ENCODE results near the gene COMMD1.
"Not testable (repeated sequence)": the region's sequence is repeated elsewhere in the genome, so short reads cannot be mapped to it uniquely, and the experiment has no call there.

Gene COMMD1

DNA sequence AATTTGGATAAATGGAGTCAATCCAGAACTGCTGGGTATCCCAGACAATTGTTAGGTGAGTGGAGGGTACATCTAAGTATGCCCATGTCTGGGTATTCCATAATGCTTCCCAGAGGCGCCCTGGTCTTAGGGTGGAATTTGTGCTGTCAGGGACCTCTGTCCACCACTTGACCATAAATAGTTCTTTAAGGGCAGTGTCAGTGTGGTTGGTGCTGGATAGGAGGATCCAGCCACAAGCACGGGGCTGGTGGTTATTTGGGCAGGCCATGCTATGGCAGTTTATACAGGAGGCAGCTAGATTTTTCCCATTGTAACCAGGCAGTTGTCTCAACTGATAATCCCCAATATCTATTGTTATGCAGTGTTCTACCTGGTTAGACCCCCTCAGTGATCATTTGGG, 186.0 kb downstream of the COMMD1 start:
- DNase-seq: no peak

DNA sequence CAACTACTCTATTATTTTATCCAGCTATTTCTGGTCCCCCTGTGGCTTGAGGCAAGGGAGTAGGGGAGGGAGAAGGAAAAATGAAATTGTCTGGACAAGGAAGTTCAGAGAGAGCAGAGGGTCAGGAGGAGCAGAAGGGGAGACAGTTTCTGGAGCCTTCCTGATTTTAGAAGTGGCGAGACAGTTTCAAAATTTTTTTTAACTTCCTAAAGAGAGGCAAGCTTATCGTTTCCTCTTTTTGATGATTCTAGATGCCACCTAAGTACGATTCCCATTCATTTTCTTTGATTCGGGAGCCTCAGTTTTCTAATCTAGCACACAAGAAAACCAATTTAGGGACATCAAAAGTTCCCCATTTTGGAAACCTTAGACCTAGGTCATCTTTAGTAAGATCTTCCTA, 193.6 kb downstream of the COMMD1 start:
- no peak for DNase-seq

DNA sequence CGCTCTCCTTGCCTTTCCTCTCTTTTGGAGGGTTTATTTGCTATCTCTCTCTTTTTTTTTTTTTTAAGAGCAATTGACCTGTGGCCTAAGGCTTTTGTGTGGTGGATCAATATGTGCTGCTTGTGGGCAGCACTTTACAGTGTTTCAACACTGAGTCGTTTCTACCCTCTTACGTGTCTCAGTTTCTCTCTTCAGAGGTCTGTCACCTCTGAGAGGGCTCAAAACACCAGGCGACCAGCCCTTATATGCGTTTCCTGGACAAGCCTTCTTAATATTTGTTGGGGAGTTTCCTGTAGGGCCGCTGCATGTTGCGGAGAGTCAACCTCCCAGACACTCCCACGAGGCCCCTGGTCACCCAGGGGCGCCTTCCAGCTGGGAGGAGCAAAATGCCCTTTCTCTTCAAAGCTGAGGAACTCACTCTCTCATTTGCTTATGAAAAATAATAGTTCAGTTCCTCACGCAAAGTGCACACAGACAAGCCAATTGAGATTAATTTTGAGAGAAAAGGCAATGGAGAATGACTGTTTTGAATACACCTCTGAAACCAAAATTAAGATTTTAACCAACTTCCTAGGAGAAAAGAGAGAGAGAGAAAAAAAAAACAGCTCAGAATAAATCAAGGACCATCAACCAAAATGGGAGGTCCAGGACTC, 194.2 kb downstream of the COMMD1 start:
- DNase-seq: peak; percentile 1

DNA sequence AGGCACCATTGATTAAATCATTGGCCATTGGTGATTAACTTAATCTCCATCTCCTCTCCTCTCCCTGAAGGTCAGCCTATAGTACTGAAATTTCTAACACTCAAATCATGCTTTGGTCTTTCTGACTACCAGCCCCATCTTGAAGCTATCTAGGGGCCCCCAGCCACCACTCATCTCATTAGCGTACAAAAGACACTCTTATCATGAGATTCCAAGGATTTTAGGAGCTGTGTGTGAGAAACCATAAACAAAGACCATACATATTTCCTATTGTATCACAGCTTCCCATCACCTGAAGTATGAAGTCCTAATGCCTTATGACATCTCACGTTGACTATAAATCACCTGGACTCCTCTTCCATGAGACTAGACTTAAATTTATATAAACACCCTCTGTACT, 196.4 kb downstream of the COMMD1 start:
- DNase-seq: no peak

DNA sequence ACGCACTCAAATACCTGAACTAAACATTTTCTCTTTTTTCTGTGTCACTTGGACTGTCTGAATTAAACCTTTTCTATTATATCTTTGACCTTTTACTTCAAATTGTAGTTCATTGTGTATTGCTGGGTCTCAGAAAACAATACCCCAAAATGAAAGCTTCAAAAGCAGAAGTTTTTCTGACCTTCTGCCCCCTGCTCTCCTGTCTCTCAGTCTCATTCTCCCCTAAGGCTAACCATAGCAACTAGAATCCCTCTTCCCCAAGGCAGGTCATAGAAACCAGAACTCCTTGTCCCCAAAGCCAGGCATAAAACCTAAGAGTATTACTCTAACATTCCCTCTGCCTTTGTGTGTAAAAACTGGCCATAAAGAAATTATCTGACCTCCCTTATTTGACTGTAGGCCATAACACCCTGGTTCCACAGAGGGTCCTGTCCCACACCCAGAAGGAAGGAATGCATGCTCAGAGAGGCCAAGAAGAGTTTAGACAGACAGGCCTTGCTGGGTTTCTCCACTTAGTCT, 197.0 kb downstream of the COMMD1 start:
- no peak for DNase-seq

DNA sequence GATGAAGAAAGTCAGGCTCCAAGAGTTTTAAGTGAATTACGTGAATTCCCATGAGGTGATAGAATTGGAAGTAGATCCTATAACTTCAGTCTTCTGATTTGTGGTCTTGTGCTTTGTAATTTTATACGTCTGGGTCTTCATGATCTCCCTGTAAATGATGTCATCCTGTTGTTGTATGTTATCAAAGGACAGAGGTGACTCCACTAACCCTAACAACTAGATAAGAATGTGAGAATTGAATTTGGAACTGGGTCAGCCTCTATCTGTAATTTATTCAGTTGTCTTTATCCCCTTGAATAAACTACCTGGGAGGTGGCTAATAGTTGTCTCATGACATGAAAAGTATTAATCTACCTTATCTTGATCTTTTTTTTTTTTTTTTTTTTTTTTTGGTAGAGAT, 204.1 kb downstream of the COMMD1 start:
- DNase-seq: no peak

DNA sequence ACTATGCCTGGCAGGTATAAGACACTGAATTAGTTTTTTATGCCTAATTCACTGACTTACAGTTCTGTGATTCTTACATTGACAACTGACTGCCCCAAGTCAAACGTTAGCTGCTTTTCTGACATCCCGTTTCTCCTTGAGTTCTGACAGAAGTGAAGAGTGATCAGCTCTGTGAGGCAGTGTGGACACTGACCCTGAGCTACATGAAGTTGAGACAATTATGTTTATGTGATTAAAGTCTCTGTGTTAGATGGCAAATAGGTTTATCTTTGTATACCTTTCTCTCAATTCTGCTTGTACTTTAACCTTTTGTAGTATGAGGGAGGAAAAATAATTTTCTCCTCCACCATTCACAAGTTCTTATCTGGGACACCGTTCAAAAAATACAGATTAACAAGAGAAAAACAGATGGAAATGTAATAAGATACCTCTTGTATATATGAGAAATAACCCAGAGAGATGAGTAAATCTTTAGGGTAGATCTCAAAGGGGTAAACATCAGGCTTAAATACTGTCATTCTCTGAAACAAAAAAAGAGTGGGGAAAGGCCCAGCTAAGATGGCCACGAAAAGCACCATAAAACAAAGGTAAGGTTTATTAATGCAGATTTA, 205.0 kb downstream of the COMMD1 start:
- DNase-seq: no peak

DNA sequence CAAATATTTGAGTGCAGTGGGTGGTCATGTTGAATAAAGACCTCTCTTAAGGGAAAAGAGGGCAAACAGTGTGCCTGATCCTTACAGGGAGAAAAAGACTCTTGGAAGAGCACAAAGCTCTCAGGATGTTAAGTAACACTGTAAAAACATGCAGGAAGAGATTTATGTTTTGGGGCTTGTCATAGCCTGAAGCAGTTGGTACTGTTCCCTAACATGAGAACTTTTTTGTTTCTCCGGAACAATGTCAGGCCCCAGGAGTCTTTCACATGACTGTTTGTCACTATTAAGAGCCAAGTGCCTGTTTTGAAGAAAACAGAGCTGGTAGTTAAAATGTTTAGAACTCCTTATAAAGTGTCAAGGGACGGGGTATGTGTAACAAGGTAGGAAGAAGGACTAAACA, 206.7 kb downstream of the COMMD1 start:
- no peak for DNase-seq

DNA sequence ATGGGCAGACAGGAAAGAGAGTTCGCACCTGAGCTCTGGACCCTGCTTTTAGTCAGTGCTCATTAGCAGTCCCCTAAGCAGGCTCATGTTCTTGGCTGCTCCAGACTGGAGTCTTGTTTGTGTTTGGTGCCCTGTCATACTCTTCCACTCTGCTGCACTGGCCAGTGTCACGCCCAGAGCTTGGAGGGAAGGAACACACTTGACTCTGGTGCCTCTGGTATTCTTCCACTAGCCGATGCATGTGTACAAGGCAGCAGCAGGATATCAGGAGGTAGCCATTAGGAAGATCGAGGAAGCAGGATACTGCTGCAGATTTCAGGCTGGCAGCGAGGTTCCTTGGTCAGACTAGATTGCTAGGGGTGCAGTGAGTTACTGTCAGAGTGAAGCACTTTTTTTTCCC, 209.1 kb downstream of the COMMD1 start:
- DNase-seq: no peak

DNA sequence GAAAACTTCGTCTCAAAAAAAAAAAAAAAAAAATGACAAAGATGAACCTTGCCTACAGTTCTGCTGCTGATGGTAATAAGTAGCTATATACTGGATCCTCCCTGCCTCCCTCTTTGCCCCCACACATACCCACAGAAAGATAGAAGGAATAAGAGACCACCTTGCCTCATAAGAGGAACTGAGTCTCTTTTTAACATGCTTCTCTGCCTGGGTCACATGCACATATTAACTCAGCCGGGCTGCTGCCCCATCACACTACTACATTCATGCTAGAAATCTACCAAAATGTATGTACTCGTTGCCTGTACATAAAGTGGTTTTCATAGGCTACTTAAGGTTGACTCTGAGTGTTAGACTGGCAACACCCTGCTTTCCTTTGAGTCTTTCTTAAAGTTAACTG, 211.5 kb downstream of the COMMD1 start:
- no peak for DNase-seq

DNA sequence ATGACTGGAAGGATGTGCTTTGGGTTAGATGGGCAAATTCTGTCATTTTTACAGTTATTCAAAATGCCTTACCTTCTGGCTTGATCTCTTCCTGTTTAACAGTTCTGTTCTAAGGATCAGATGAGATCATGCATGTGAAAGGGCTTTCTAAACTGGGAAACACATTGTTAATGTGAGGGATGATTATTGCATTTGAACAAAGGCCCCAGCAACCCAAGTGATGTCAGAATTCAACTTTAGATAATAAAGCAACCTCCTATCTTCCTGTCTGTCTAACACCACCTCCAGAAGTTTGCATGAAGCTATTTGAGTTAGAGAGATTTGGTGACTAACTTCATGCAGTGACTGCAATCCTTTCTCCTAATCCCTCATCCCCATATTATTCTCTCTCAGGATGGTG, 212.7 kb downstream of the COMMD1 start:
- DNase-seq: no peak

DNA sequence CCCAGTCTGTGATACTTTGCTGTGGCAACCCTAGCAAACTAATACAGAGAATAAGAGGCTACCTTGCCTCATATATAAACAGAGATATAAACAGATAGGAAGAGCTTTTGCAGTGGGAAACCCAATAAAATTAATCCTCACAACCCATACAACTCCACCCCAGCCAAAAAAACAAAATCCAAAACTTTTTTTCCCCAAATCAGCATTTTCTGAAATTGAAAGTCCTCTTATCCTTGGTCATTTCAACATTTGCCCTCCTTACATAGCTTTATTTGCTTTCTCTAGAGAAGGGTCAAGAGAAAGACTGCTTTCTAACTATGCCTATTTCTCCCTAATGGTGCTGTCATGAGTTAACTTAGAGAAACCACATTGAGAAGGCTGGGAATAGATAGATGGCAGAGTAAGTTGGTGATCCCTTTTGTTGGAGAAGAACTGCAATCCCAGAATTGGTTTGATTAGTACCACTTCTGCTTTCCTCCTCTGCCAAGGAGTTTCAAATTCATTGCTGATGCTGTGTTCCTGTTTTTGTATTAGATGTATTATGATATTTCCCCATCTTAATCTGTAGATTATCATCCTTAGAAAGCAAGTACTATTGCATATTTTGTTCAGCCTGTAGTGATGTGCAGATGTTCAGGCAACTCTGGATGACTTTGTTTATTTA, 214.0 kb downstream of the COMMD1 start:
- DNase-seq: no peak

DNA sequence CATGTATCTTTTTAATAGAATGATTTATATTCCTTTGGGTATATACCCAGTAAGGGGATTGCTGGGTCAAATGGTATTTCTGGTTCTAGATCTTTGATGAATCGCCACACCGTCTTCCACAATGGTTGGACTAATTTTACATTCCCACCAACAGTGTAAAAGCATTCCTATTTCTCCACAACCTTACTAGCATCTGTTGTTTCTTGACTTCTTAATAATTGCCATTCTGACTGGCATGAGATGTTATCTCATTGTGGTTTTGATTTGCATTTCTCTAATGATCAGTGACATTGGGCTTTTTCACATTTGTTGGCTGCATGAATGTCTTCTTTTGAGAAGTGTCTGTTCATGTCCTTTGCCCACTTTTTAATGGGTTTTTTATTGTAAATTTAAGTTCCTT, 220.8 kb downstream of the COMMD1 start:
- not testable (repeated sequence) for DNase-seq

DNA sequence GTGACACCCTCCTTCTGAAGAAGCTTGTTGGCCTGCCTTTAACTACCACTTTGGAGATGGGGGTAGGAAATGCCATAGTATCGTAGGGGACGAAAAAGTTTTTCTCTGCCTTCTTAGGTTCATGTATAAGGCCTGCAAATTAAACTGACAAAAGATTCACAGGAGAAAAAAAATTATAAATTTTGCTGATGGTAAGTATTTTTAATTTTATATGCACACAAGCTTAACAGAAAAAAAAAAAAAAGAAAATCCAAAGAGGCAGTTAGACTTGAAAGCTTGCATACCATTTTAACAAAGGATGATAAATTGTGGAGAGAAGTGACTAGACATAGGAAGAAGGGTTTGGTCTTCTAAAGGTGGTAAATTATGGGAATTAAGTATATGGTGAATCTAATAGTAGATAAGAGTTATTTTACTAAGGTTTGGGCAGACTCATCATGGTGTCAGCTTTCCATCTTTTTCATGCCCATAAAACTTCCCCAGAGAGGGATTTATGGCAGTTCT, 227.9 kb downstream of the COMMD1 start:
- no peak for DNase-seq

DNA sequence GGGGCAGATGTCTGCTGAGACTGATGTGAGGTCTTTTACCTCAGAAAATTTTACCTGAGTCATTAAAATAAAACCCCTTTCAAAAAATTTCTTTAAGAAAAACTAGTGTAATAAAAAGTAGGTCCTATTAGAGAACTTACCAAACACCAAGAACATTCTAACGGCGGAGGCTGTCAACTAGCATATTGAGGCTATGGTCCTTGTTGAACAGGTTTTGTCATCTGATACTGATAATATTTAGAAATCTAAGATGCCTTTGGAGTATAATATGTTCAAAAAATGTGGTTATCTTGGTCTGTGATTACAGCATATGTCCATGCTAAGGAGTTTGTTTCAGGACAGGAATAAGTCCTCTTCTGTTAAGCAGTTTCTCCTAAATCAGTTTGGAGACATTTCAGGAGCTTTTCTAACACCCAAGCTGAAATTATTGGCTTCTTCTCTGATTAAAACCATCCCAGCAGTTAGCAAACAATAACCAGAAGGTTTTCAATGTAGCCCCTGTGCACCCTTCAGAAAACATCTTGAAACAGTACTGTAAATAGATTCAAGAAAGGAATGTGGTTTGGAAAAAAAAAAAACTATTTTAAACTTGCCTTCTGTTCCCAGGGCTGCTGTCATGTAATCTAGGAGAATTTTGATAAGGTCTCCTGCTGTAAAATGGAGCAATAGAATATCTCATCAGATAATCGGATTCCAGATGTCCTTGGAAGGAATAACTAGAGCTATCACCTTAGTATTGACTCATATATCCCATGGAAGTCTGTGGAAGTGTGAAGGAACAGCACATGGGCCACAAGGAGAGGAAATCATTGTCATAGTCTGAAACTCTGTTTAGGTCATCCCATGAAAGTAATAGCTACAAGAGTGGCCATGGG, 231.7 kb downstream of the COMMD1 start:
- DNase-seq: no peak

DNA sequence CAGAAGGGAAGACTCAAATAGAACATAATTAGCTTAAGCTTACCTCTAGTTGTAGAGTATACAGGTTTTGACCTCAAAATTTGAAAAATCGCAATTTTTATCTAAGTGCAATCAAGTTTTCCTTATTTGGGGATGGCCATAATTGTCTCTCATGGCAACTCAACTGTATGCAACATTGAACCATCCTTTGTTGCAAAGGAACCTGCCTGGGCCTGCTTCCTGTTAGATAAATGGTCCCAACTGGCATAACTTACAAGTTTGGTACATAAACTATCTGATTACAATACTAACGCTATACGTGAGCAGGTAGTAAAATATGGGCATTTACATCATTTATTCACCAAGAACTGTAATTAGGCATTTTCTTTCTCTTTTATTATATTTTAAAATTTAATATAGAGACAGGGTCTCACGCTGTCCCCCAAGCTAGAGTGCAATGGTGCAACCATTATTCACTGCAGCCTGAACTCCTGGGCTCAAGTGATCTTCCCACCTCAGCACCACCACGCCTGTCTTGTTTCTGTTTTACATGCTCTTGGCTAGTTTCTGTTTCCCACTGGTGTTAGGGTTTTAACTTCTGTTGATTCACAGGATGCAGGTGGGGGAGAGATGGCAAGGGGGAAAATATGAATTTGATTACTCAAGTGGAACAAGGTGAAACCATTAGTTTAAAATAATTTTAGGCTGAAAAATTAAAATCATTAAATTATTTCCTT, 235.1 kb downstream of the COMMD1 start:
- no peak for DNase-seq

DNA sequence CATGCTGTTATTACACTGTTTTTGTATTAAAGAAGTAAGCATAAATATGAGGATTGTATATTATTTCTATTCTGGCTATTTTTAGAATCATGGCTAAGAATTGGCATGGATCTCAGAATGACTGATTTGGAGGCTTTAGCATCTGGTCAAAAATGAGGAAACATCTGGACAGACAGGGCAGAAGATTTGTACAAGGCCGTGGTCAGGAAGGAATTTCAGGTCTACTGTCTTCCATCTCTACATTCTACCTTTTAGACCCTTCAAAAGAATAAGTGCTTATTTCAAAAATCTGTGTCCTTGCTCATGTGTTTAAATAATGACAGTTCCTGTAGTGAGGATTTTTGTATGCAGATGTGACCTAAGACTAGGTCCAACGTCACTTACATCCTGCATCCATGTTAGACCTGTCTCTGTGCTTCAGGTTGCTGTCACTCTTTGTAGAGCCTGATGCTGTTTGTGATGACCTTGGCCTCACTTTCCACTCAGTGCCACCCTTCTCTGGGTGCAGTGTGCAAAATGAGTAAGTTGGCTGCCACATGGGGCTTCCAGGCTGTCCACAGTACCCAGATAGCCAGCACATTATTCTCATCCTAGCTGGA, 235.8 kb downstream of the COMMD1 start:
- no peak for DNase-seq

DNA sequence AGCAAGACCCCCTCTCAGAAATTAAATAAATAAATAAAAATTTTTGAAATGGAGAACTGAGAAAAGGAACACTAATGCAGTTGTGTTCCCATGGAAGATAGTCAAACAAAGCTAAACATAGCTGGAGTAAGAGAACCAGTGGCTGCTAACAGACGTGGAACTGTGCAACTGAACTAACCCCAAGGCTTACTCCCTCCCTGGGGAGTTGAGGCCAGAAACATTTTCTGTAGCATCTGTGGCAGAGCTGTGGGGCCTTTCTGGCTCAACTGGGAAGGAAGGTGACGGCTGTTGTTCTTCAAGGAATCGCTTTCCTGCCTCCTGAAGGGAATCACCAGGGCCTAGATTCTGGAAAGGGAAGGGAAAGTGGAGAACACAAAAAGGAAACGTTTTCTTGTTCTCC, 236.6 kb downstream of the COMMD1 start:
- no peak for DNase-seq

DNA sequence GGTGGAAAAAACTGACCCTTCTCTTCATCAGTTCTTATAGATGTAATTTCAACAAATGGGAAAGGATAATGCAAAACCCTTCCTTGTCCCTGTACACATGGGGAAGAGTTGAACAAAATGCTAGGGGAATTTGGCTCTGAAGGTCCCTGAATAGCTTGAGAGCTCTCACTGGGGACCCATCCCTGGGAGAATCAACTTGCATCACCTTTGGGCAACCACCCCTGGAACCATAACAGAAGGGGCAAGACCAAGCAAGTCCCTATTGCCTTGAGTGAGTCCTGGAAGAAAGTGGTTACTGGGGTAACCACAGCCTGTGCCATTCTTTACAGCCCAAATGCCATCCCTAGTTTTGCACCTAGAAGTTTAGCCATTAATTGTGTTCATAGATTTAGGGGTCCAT, 238.2 kb downstream of the COMMD1 start:
- DNase-seq: no peak

DNA sequence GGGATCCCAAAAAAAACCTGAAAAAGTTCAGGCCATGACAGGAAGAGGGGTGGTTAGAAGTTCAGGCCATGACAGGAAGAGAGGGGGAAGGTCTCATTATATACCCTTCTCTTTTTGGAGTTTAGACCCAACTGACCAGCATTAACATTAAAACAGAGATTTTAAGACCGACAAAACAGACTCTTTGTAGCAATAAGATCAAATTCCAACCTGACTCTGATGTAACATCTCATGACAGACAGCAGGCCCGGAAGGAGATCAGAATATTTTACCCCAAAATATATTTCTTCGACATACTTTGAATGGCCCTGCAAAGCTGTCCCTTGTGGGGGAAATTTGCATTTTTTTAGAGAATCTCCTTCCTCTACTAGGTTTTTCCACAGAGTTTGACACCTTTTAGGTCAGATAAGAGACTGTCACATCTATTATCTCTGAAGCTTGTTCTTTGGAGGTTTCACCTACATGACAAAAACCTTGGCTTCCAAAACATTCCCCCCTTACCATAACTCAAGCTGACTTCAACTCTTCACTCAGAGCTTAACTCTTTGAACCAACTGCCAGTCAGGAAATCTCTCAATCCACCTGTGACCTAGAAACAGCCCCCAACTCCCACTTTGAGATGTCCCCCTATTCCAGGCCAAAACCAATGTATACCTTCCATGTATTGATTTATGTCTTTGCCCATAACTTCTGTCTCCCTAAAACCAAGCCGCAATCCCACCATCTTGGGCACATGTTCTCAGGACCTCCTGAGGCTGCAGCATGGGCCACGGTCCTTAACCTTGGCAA, 239.4 kb downstream of the COMMD1 start:
- DNase-seq: no peak

DNA sequence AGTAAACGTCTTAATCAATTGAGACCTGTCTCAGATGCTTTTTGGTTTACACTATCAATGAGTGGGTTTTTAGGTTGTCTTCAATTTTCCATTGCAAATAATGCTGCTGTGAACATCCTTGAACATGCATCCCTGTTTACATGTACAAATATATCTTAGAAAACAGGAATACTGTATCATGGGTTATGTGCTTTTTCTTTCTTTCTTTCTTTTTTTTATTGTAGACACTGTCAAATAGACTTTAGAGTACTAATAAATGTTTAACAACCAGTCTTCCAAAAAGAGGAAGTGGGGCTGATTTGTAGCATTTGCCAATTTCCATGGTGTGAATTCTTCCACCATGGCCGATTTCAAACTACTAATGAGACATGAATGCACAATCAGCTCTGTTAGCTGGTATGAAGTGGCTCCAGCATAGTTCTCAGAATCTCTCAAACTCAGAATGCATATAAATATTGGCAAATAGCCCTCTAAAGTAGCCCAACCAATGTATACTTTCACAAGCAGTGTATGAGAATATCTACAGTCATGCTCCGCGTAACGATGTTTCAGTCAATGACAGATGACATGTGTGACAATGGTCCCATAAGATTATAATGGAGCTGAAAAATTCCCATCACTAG, 240.1 kb downstream of the COMMD1 start:
- DNase-seq: no peak
